Stimulated activated CD4-positive, alpha-beta T cell treated with anti-CD3 and anti-CD28 coated beads, Interleukin-4, amount 100 ng/mL, for 48 hours (primary cell): ENCODE results near the gene LGMN.

Experiments
- DNase-seq, 2 donors: peaks; one replicate each; pipeline ENCODE4 v3.0.0-alpha.2; 2020; ENCODE audit warnings: low read depth in 2 of 2

LGMN gene

GRCh38 chr14:92726135-92726932 lies 22.1 kb downstream of the LGMN start:
- peak in 1 of 2 donors; percentile 16 for DNase-seq

GRCh38 chr14:92724516-92725340 lies 23.7 kb downstream of the LGMN start:
- no peak for DNase-seq

- no peak for DNase-seq
Measured at GRCh38 chr14:92719890-92720323, 28.5 kb downstream of the LGMN start.

GRCh38 chr14:92719421-92719820 lies 29.0 kb downstream of the LGMN start:
- no peak for DNase-seq

GRCh38 chr14:92718664-92719063 lies 29.8 kb downstream of the LGMN start:
- DNase-seq: no peak

- no peak for DNase-seq
Measured at GRCh38 chr14:92717571-92718042, 30.8 kb downstream of the LGMN start.

- DNase-seq: no peak
Measured at GRCh38 chr14:92716131-92716530, 32.3 kb downstream of the LGMN start.

- DNase-seq: peak; percentile 80 to 87
Measured at GRCh38 chr14:92714739-92715307, 33.6 kb downstream of the LGMN start.

GRCh38 chr14:92712654-92713051 lies 35.8 kb downstream of the LGMN start:
- no peak for DNase-seq

GRCh38 chr14:92711976-92712653 lies 36.3 kb downstream of the LGMN start:
- no peak for DNase-seq

GRCh38 chr14:92710001-92710341 lies 38.5 kb downstream of the LGMN start:
- DNase-seq: no peak

GRCh38 chr14:92709340-92710000 lies 39.0 kb downstream of the LGMN start:
- no peak for DNase-seq

- no peak for DNase-seq
Measured at GRCh38 chr14:92706386-92706785, 42.0 kb downstream of the LGMN start.

GRCh38 chr14:92704821-92705220 lies 43.6 kb downstream of the LGMN start:
- no peak for DNase-seq

GRCh38 chr14:92704036-92704804 lies 44.2 kb downstream of the LGMN start:
- DNase-seq: no peak

GRCh38 chr14:92703516-92703915 lies 44.9 kb downstream of the LGMN start:
- no peak for DNase-seq

GRCh38 chr14:92702441-92702918 lies 45.9 kb downstream of the LGMN start:
- DNase-seq: no peak

- DNase-seq: no peak
Measured at GRCh38 chr14:92701826-92702225, 46.6 kb downstream of the LGMN start.

GRCh38 chr14:92698393-92698792 lies 50.0 kb downstream of the LGMN start:
- DNase-seq: no peak

GRCh38 chr14:92696366-92696765 lies 52.1 kb downstream of the LGMN start:
- no peak for DNase-seq

GRCh38 chr14:92695562-92695961 lies 52.9 kb downstream of the LGMN start:
- DNase-seq: no peak
